ENCODE results near the gene ARSB.
A peak's percentile ranks its signal among the peaks of the same experiment; 100 is the strongest.
"Not testable (repeated sequence)": the region's sequence is repeated elsewhere in the genome, so short reads cannot be mapped to it uniquely, and the experiment has no call there.

Gene ARSB

GRCh38 chr5:78779771-78780616, 205.1 kb downstream of the ARSB start:
- peak; percentile 35 for DNase-seq (ENCODE audit: low read depth, low spot score)

DNA sequence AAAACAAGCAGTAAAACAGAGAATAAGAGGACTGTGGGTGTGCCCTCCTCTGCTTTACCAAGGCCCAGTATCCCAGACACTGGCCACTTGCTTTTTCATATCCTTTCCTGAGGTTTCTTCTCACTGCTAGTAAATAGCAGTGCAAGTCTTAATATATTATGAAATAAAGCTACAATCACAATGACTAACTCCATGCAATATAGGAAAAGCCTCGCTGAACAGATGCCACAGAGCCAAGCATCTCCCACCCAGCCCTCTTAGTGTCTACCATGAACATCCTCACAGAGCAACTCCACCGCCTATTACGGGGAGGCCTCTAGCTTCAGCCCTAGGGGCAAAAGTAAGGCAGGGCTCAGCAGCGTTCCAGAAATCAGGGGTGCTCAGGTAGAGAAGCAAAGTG, 205.8 kb downstream of the ARSB start:
- no peak for DNase-seq (ENCODE audit: low read depth, low spot score)

DNA sequence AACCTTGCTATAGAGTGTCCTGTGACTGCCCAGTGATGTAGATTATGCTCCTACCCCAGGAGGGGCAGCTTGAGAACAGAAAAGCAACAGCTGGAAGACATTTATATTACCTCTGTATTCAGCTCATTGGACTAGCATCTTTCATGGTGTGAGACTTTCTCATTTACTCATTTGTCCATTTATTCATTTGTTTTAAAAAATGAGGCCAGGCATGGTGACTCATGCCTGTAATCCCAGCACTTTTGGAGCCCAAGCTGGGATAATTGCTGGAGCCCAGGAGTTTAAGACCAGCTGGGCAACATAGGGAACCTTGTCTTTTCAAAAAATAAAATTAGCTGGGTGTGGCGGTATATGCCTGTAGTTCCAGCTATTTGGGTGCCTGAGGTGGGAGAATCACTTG, 206.6 kb downstream of the ARSB start:
- no peak for DNase-seq (ENCODE audit: low read depth, low spot score)

DNA sequence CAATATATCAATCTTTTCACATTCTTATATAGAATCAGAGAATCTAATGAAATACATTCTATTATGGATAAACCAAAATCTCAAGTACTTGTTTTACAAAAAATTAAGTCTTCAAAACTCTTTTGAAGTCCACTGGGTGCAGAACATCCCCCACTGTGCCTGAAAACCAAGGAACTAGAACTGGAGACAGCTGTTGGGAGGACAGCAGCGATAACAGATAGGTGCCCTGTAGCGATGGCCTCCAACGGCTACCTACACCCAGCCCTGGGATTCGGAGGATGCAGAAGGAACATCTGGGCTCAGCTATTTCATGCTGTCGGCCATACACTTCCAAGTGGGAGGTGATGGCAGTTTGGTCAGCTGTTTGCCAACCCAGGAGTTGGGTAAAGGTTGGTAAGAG, 207.2 kb downstream of the ARSB start:
- no peak for DNase-seq (ENCODE audit: low read depth, low spot score)

DNA sequence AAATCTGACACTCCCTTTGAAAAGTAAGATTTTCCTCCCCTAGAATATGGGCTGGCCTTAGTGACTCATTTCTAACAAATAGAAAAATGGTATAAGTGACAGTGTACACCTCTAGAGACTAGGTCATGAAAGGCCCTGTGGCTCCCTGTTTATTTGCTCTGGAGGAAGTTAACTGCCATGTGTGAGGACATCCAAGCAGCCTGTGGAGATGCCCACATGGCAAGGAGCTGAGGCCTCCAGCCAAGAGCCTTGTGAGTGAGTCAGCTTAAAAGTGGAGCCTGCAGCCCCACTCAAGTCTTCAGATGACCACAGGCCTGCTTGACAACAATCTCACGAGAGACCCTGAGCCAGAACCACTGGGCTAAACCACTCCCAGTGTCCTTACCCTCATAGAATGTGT, 208.5 kb downstream of the ARSB start:
- DNase-seq (ENCODE audit: low read depth, low spot score): no peak

DNA sequence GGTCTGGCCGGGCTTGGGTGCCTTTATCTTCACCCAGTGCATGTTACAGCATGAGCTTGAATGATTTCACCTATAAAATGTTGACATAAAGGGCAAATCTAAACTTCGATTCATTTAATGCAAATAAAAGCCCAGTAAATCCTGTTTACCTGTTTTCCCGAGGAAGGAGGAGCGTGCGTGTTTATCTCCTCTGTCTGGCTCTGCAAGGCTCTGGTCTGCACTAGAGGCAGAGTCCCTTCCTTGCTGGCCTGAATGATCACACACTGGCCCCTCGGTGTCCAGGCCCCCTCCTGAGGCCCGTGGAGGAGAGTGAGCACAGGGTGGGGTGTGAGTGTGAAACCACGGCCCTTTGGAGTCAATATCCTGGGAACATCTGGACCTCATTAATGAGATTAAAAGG, 211.5 kb downstream of the ARSB start:
- no peak for DNase-seq (ENCODE audit: low read depth, low spot score)

- DNase-seq (ENCODE audit: low read depth, low spot score): no peak
Observed at GRCh38 chr5:78771260-78772205, 213.6 kb downstream of the ARSB start.

DNA sequence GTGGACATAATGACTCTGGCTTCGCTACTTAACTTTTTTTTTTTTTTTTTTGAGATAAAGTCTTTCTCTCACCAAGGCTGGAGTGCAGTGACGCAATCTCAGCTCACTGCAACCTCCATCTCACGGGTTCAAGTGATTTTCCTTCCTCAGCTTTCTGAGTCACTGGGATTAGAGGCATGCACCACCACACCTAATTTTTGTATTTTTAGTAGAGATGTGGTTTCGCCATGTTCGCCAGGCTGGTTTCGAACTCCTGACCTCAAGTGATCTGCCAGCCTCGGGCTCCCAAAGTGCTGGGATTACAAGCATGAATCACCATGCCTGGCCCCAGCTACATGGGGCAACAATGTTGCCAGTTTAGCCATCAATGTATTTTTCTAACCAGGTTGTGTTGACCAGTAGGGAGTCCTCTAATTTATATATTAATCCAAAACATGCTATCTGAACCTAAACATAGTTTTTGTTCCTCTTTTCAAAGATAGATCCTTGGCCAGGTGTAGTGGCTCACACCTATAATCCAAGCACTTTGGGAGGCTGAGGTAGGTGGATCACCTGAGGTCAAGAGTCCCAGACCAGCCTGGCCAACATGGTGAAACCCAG, 216.2 kb downstream of the ARSB start:
- DNase-seq (ENCODE audit: low read depth, low spot score): no peak

DNA sequence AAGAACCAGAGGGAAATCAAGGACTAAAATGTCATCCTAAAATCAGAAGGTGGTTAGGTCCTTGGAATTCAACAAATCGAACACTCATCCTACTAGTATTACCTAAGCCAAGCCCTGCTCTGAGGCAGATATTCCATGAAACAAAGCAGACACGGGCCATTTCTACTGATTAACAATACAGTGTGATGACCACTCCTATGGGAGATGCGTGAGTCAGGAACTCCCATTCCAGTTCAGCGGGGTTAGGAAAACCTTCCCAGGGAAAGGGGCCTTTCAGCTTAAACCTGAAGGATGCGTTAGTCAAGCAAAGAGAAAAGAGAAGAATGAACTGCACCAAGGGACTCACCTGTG, 218.7 kb downstream of the ARSB start:
- no peak for DNase-seq (ENCODE audit: low read depth, low spot score)

DNA sequence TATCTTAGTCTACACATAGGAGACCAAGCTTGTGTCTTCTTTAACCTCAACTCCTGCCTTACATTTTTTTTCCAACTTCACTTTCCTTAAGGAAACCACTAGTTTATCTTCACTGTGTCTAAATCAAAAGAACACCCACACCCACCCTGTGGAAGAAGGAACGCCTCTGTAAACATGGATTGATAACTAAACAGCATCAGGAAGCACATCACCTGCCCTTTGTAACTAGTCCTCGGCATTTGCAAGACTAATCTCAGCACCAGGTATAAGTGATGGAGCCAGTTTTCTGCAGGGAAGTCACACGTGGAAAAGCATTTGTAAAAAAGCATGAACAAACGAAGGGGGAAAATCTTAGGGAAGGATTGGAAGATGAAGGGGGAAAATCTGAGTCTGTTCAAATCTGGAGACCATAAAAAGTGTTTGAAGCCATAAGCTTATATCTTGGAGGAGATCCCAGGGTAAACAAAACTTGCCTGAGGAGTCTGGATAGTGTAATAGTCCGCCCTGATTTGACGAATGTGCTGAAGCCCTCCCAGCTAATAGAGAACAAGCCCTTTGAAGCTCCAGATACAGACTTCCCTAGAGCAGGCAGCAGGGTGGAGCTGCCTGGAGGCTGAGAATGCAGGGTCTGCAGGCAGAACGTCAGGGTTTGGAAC, 219.2 kb downstream of the ARSB start:
- DNase-seq (ENCODE audit: low read depth, low spot score): peak; percentile 81

- DNase-seq (ENCODE audit: low read depth, low spot score): no peak
Observed at GRCh38 chr5:78765116-78765515, 220.0 kb downstream of the ARSB start.

- DNase-seq (ENCODE audit: low read depth, low spot score): no peak
Observed at GRCh38 chr5:78763659-78764189, 221.4 kb downstream of the ARSB start.

DNA sequence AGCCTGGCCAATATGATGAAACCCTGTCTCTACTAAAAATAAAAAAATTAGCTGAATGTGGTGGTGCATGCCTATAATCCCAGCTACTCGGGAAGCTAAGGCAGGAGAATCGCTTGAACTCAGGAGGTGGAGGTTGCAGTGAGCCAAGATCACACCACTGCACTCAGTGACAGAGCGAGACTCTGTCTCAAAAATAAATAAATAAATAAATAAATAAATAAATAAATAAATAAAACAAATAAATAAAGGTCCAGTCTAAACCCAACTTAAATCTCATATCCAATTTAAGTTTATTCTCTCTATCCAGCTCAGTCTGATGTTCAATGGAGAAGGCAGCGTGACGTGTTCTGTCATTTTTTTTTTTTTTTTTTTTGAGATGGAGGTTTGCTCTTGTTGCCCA, 222.4 kb downstream of the ARSB start:
- not testable (repeated sequence) for DNase-seq (ENCODE audit: low read depth, low spot score)

GRCh38 chr5:78761840-78762239, 223.3 kb downstream of the ARSB start:
- no peak for DNase-seq (ENCODE audit: low read depth, low spot score)

DNA sequence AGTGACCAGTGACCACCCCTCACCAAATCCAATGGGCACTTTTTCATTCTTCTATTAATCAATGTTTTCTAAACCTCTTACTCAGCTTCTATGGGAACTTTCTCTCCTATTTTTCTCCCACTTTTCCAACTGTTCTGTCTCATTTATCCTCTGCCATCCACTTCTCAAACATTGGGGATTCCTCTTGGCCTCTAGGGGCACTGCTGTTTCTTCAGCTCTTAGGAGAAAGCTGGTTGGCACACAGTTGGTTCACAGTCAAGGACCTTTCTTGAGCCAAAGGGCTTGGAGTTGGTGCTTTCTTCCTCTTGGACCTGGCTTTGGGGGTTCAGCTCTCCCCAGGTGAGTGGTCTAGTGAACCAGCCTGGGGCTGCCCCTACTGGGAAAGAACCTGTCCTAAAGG, 224.3 kb downstream of the ARSB start:
- DNase-seq (ENCODE audit: low read depth, low spot score): no peak

- no peak for DNase-seq (ENCODE audit: low read depth, low spot score)
Observed at GRCh38 chr5:78760366-78760765, 224.7 kb downstream of the ARSB start.

GRCh38 chr5:78758169-78758839, 226.8 kb downstream of the ARSB start:
- no peak for DNase-seq (ENCODE audit: low read depth, low spot score)

GRCh38 chr5:78757269-78758053, 227.6 kb downstream of the ARSB start:
- peak; percentile 41 for DNase-seq (ENCODE audit: low read depth, low spot score)

- no peak for DNase-seq (ENCODE audit: low read depth, low spot score)
Observed at GRCh38 chr5:78756858-78757257, 228.3 kb downstream of the ARSB start.

- DNase-seq (ENCODE audit: low read depth, low spot score): no peak
Observed at GRCh38 chr5:78755822-78756429, 229.2 kb downstream of the ARSB start.
